Measurements from ENCODE around the gene RNPEPL1.

RNPEPL1 gene

GRCh38 chr2:240565333-240566202 lies 2.7 kb upstream of the RNPEPL1 start:
- peak overlapping the region; percentile 25 for H2BK5ac ChIP-seq (ENCODE audit: low read depth, low read length, poor library complexity)
- H2BK120ac ChIP-seq (ENCODE audit: insufficient read depth, low read length, poor library complexity): peak overlapping the region; percentile 55
- peak overlapping the region; percentile 42 for H2AK5ac ChIP-seq (ENCODE audit: low read length)
- H3K36me3 ChIP-seq (ENCODE audit: control insufficient read depth in 1 of 2, insufficient read depth in 2 of 2, low read length in 2 of 2): no peaks in the 10 kb centered on the region
- peak overlapping the region; percentile 26 for H3K27ac ChIP-seq (ENCODE audit: low read depth, low read length)
- H3K4me2 ChIP-seq (ENCODE audit: low read length): peak overlapping the region; percentile 6
- H3K4me3 ChIP-seq (ENCODE audit: low read depth, low read length): no peak overlapping the region
- no peak overlapping the region for H3K14ac ChIP-seq (ENCODE audit: low read length)
- no CpG with 5 or more reads among the region's 26 CpGs for whole genome bisulfite sequencing (ENCODE audit: extremely low coverage, insufficient coverage, insufficient read length)
- H3K4me1 ChIP-seq (ENCODE audit: control insufficient read depth in 1 of 2, insufficient read depth in 2 of 2, low read length in 2 of 2): peaks cover 28 to 40% of the 10 kb centered on the region in 2 experiments
- H3K79me2 ChIP-seq (ENCODE audit: control insufficient read depth, insufficient read depth, low read length, poor library complexity): peaks cover 4% of the 10 kb centered on the region
- no peaks in the 10 kb centered on the region for H3K9me3 ChIP-seq (ENCODE audit: insufficient read depth, low read depth, low read length)
- H3K9ac ChIP-seq (ENCODE audit: low read length): peak overlapping the region; percentile 16
- H2AFZ ChIP-seq (ENCODE audit: insufficient read depth, low read length, poor library complexity): peak overlapping the region; percentile 83
- peak overlapping the region; percentile 14 for H4K12ac ChIP-seq (ENCODE audit: low read depth, low read length)
- peak overlapping the region; percentile 60 for H4K91ac ChIP-seq (ENCODE audit: low read depth, low read length)
- peak; percentile 93 to 94 for DNase-seq
- H3K18ac ChIP-seq (ENCODE audit: low read length): peak overlapping the region; percentile 37
- H3K27me3 ChIP-seq (ENCODE audit: insufficient read depth, low read length): no peaks in the 10 kb centered on the region
- H3K4ac ChIP-seq (ENCODE audit: low read depth, low read length): peak overlapping the region; percentile 14
- H2BK12ac ChIP-seq (ENCODE audit: low read length): peak overlapping the region; percentile 20
- peak overlapping the region; percentile 78 for H4K8ac ChIP-seq (ENCODE audit: low read depth, low read length)
- peaks cover 18% of the 10 kb centered on the region for H3K79me1 ChIP-seq (ENCODE audit: low read length)
- no peak overlapping the region for H3K23ac ChIP-seq (ENCODE audit: low read length)

DNA sequence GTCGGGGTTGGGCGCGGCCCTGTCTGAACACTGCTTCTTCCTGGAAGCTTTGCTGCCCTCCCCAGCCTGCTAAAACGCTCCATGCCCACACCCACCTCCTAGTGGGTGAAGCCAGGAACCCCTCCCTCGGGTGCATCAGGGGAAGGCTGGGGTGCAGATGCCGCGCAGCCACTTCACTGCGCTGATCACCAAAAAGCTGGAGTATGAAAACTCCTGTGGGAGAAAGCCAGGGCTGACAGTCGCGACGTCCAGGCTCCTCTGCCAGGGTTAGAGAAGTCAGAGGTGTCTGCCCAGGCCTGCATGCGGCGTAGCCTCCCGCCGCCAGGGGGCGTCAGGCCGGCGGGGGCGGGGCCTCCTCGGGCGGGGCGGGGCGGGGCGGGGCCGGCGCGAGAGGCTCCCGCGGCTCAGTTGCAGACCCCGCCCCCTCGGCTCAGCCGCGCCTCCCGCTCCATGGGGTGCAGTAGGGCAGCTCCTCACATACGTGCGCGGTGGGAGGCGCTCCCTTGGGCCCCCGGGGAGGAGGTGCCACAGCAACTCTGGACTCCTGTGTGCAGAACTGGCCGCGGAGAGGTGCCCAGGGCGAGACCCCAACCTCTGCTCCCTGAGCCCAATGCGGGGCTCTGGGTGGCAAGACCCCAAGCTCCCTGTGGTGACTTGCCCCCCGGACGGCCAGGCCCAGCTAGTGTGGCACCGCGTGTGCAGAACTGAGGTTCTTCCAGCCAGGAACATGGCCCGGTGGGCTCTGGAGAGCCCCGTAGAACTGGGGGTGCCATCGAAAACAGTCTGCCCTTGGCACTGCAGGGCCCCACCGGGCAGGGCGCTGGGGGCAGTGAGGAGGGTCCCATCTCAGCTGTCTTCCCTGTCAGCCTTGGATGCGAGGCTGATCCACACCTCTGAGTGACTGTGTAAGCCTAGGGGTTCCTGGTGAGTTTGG lies 1.8 kb upstream of the RNPEPL1 start:
- Histone ChIP-seq H3K23ac (ENCODE audit: low read length) (no peak overlapping the region), H3K18ac (ENCODE audit: low read length) (peak overlapping the region; percentile 37), H3K27me3 (ENCODE audit: insufficient read depth, low read length) (no peaks in the 10 kb centered on the region), H2BK12ac (ENCODE audit: low read length) (peak overlapping the region; percentile 20), H2AK5ac (ENCODE audit: low read length) (peak overlapping the region; percentile 42), H3K4me2 (ENCODE audit: low read length) (peak overlapping the region; percentile 49), H2AFZ (ENCODE audit: insufficient read depth, low read length, poor library complexity) (peak overlapping the region; percentile 83), H3K9ac (ENCODE audit: low read length) (peak overlapping the region; percentile 16), H3K4me1 (ENCODE audit: control insufficient read depth in 1 of 2, insufficient read depth in 2 of 2, low read length in 2 of 2) (peaks cover 28 to 39% of the 10 kb centered on the region in 2 experiments), H3K4me3 (ENCODE audit: low read depth, low read length) (no peak overlapping the region), H3K14ac (ENCODE audit: low read length) (peak overlapping the region; percentile 54), H3K79me1 (ENCODE audit: low read length) (peaks cover 13% of the 10 kb centered on the region), H2BK120ac (ENCODE audit: insufficient read depth, low read length, poor library complexity) (peak overlapping the region; percentile 55), H4K12ac (ENCODE audit: low read depth, low read length) (peak overlapping the region; percentile 43), H4K91ac (ENCODE audit: low read depth, low read length) (peak overlapping the region; percentile 60), H3K27ac (ENCODE audit: low read depth, low read length) (peak overlapping the region; percentile 26), H3K79me2 (ENCODE audit: control insufficient read depth, insufficient read depth, low read length, poor library complexity) (no peaks in the 10 kb centered on the region), H3K9me3 (ENCODE audit: insufficient read depth, low read depth, low read length) (no peaks in the 10 kb centered on the region), H3K36me3 (ENCODE audit: control insufficient read depth in 1 of 2, insufficient read depth in 2 of 2, low read length in 2 of 2) (no peaks in the 10 kb centered on the region), H2BK5ac (ENCODE audit: low read depth, low read length, poor library complexity) (peak overlapping the region; percentile 25), H3K4ac (ENCODE audit: low read depth, low read length) (peak overlapping the region; percentile 14), H4K8ac (ENCODE audit: low read depth, low read length) (peak overlapping the region; percentile 78)
- WGBS (ENCODE audit: extremely low coverage, insufficient coverage, insufficient read length): no CpG with 5 or more reads among the region's 53 CpGs
- peak; percentile 48 to 83 for DNase-seq

DNA sequence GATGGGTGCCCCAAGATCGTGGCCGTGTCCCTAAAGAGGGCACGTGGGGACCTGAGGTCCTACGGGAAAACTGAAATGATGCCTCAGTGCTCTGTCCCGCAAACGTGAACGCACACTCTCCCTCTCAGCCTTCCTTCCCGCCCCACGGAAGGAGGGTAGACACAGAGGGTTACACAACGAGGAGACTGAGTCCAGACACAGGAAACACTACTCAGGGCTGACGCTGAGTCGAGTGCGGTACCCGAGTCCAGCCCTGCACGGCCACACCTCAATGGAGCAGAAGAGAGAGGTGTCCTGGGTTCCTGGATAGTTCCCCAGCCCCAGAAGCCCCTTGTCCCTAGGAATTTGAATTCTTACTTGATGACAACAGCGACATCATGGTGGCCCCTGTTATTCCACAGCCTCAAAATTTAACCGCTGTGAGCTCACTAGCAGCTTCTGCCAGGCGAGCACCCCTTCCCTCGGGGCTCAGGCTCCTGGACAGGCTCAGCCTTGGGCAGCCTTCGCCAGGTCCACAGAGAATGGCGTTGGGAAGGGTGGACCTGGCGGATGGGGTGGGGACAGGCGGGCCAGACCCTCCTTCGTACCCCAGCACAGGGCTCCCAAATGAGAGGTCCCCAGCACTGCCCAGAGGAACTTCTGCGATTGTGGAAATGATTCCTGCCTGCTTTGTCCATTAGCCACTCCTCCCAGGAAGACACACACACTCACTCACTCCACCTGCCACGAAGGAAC lies 980 bp upstream of the RNPEPL1 start:
- H3K4me2 ChIP-seq (ENCODE audit: low read length): peak overlapping the region; percentile 93
- no peaks in the 10 kb centered on the region for H3K27me3 ChIP-seq (ENCODE audit: insufficient read depth, low read length)
- H3K9me3 ChIP-seq (ENCODE audit: insufficient read depth, low read depth, low read length): no peaks in the 10 kb centered on the region
- no peak overlapping the region for H3K9ac ChIP-seq (ENCODE audit: low read length)
- peak overlapping the region; percentile 3 for H3K18ac ChIP-seq (ENCODE audit: low read length)
- H2BK12ac ChIP-seq (ENCODE audit: low read length): no peak overlapping the region
- no peak overlapping the region for H3K27ac ChIP-seq (ENCODE audit: low read depth, low read length)
- H3K79me2 ChIP-seq (ENCODE audit: control insufficient read depth, insufficient read depth, low read length, poor library complexity): no peaks in the 10 kb centered on the region
- H3K4ac ChIP-seq (ENCODE audit: low read depth, low read length): no peak overlapping the region
- no peak overlapping the region for H3K23ac ChIP-seq (ENCODE audit: low read length)
- H4K91ac ChIP-seq (ENCODE audit: low read depth, low read length): peak overlapping the region; percentile 38
- no peak overlapping the region for H2BK5ac ChIP-seq (ENCODE audit: low read depth, low read length, poor library complexity)
- H2AFZ ChIP-seq (ENCODE audit: insufficient read depth, low read length, poor library complexity): peak overlapping the region; percentile 1
- no CpG with 5 or more reads among the region's 26 CpGs for WGBS (ENCODE audit: extremely low coverage, insufficient coverage, insufficient read length)
- no peak overlapping the region for H2BK120ac ChIP-seq (ENCODE audit: insufficient read depth, low read length, poor library complexity)
- H3K36me3 ChIP-seq (ENCODE audit: control insufficient read depth in 1 of 2, insufficient read depth in 2 of 2, low read length in 2 of 2): peaks cover 1% of the 10 kb centered on the region in 2 experiments
- H4K8ac ChIP-seq (ENCODE audit: low read depth, low read length): peak overlapping the region; percentile 81
- peak overlapping the region; percentile 37 for H2AK5ac ChIP-seq (ENCODE audit: low read length)
- peak overlapping the region; percentile 65 for H3K4me3 ChIP-seq (ENCODE audit: low read depth, low read length)
- peaks cover 28 to 39% of the 10 kb centered on the region in 2 experiments for H3K4me1 ChIP-seq (ENCODE audit: control insufficient read depth in 1 of 2, insufficient read depth in 2 of 2, low read length in 2 of 2)
- no peak overlapping the region for H3K14ac ChIP-seq (ENCODE audit: low read length)
- H3K79me1 ChIP-seq (ENCODE audit: low read length): peaks cover 13% of the 10 kb centered on the region
- DNase-seq: peak in 1 of 2 donors; percentile 17
- no peak overlapping the region for H4K12ac ChIP-seq (ENCODE audit: low read depth, low read length)
